A673 (cell line): ENCODE data around the gene ANKRD49. TPM values are rescaled to one million over a fixed set of nuclear protein-coding genes. Genes with fewer than 3 reads are reported as not detected.

Experiments used
- BruUV-seq: library from RNA; stranded (reverse); fragments of 400-500 nt; replicated peaks from 2 replicates; lab custom pipeline; 2021; lab: Mats Ljungman, UMichigan
- CTCF ChIA-PET: fragments of 300-600 bp; sonication (Branson Sonifier 250); formaldehyde crosslinking; loops from one replicate; lab custom pipeline; 2022; ENCODE audit warnings: antibody characterized with exemption; lab: Charles Lee
- POLR2A ChIA-PET: fragments of 300-600 bp; sonication (Branson Sonifier 250); formaldehyde crosslinking; loops from one replicate; lab custom pipeline; 2022; ENCODE audit warnings: antibody characterized with exemption; ENCODE audit not compliant: low non-redundant PET; lab: Charles Lee
- DNase-seq: peaks from one replicate; pipeline ENCODE4 v3.0.0-alpha.2; 2015; ENCODE audit warnings: low spot score
- H3K27ac ChIP-seq: fragments of 200-600 bp; sonication (generic); 2 replicates; pipeline ENCODE4 v1.5.1; 2016; ENCODE audit warnings: mixed run types, low read depth, mild to moderate bottlenecking, mixed read lengths, antibody characterized with exemption, low read length; ENCODE audit not compliant: poor library complexity, severe bottlenecking
- H3K27me3 ChIP-seq: fragments of 200-600 bp; sonication (generic); replicated peaks from 2 replicates; pipeline ENCODE4 v1.6.1; 2017; ENCODE audit warnings: mixed run types, low read depth, mild to moderate bottlenecking, mixed read lengths, antibody characterized with exemption, low read length; ENCODE audit not compliant: insufficient read depth, poor library complexity
- H3K36me3 ChIP-seq: fragments of 200-600 bp; sonication (generic); 2 replicates; pipeline ENCODE4 v1.6.1; 2016; ENCODE audit warnings: mixed run types, mild to moderate bottlenecking, mixed read lengths, antibody characterized with exemption, low read length; ENCODE audit not compliant: insufficient read depth, poor library complexity, severe bottlenecking
- H3K4me1 ChIP-seq: fragments of 200-600 bp; sonication (generic); 2 replicates; pipeline ENCODE4 v1.6.1; 2017; ENCODE audit warnings: mixed run types, mild to moderate bottlenecking, mixed read lengths, antibody characterized with exemption, low read length; ENCODE audit not compliant: insufficient read depth, poor library complexity, severe bottlenecking
- H3K4me3 ChIP-seq: fragments of 200-600 bp; sonication (generic); 2 replicates; pipeline ENCODE4 v1.5.1; 2016; ENCODE audit warnings: low read depth, mixed run types, mild to moderate bottlenecking, mixed read lengths, low read length; ENCODE audit not compliant: poor library complexity, severe bottlenecking
- H3K9me3 ChIP-seq: fragments of 200-600 bp; sonication (generic); 2 replicates; pipeline ENCODE4 v1.6.1; 2016; ENCODE audit warnings: mixed run types, low read depth, mild to moderate bottlenecking, mixed read lengths, antibody characterized with exemption, low read length; ENCODE audit not compliant: poor library complexity, severe bottlenecking
- CTCF ChIP-seq: fragments of 300-800, 200-600 bp; sonication (generic); conservative IDR thresholded peaks from 2 replicates; pipeline ENCODE4 v1.5.1; 2017; ENCODE audit warnings: low read depth, mild to moderate bottlenecking, antibody characterized with exemption, low read length, moderate library complexity, mixed read lengths
- EZH2 ChIP-seq: fragments of 200-600 bp; sonication (generic); IDR thresholded peaks from 2 replicates; pipeline ENCODE4 v1.6.1; 2017; ENCODE audit warnings: borderline replicate concordance, low read depth, mild to moderate bottlenecking, mixed read lengths, antibody characterized with exemption, low read length; ENCODE audit not compliant: poor library complexity, severe bottlenecking
- intact Hi-C: fragments of 100-400 bp; cut with micrococcal nuclease; formaldehyde crosslinking; loops from one replicate; pipeline ENCODE4 v1.10.0; 2022; ENCODE audit not compliant: unreplicated experiment
- total RNA-seq: library from RNA; stranded (reverse); gene quantifications from 2 replicates; pipeline ENCODE4 v1.2.3, GENCODE V29; 2021

ANKRD49 gene
- total RNA-seq, 1 experiment from 2014 or later: 15.5 TPM

DNA sequence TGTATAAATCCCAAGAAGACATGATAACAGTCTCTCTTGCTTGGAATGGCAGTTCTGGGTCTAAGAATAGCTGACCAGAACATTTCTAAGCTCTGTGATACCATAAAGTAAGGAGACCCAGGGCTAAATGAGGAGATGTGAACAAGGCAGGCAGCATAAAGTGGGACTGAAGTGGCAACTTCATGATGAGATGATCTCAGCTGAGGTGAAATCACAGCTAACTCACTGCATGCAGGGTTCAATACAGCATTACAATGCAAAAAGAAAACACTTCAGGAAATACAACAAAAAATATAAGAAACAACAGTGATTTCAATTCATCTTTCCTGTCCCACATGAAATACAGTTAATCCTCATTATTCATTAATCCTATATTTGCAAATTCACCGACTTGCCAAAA, 44.8 kb upstream of the ANKRD49 start:
- Histone ChIP-seq H3K9me3 (no peaks in the 10 kb centered on the region), H3K36me3 (peaks cover 10% of the 10 kb centered on the region), H3K27me3 (no peaks in the 10 kb centered on the region), H3K4me1 (no peaks in the 10 kb centered on the region), H3K27ac (no peak overlapping the region), H3K4me3 (no peak overlapping the region)
- no TSS peak for BruUV-seq
- intact Hi-C loops: no loop called here
- ChIA-PET CTCF (no interaction called here), POLR2A (no interaction called here)
- DNase-seq: no peak
- TF ChIP-seq CTCF (no peak), EZH2 (no peak)

DNA sequence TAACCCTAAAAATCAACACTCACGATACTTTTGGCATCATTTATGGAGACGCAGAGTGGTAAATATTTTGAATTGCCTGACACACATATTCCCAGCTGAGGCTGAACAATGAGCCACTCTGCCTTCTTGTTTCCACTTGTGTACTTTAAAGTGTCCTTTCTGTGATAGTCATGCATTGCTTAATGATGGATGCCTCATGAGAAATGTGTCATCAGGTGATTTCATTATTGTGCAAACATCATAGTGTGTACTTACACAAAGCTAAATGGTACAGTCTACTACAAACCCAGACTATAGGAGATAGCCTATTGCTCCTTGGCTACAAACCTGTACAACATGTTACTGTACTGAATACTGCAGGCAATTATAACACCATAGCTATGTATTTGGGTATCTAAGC, 44.3 kb upstream of the ANKRD49 start:
- TF ChIP-seq CTCF: no peak
- TF ChIP-seq EZH2: no peak
- Histone ChIP-seq H3K27me3 (no peaks in the 10 kb centered on the region), H3K27ac (no peak overlapping the region), H3K9me3 (no peaks in the 10 kb centered on the region), H3K4me1 (no peaks in the 10 kb centered on the region), H3K36me3 (peaks cover 10% of the 10 kb centered on the region), H3K4me3 (no peak overlapping the region)
- intact Hi-C loops: no loop called here
- POLR2A ChIA-PET: no interaction called here
- DNase-seq: no peak
- no TSS peak for BruUV-seq
- CTCF ChIA-PET: no interaction called here

DNA sequence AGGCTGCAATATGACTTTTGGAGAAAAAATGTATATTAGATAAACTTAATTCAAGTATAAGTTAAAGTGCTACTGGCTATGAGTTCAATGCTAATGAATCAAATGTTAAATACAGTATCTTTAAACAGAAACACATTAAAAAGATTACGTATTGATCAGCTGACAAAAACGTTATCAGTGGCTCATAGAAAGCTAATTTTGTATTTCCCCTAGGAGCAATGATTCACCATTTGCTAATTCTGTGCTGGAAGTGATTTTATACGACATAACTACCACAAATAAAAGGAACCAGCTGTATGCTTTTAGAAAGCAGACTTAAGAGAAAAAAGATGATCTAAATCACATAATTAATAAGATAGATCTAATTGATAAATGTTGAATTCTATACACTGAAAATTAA, 43.7 kb upstream of the ANKRD49 start:
- no peak for TF ChIP-seq EZH2
- no peak for TF ChIP-seq CTCF
- Histone ChIP-seq H3K27me3 (no peaks in the 10 kb centered on the region), H3K27ac (no peak overlapping the region), H3K36me3 (peaks cover 10% of the 10 kb centered on the region), H3K4me3 (no peak overlapping the region), H3K9me3 (no peaks in the 10 kb centered on the region), H3K4me1 (no peaks in the 10 kb centered on the region)
- BruUV-seq: no TSS peak
- ChIA-PET CTCF (no interaction called here), POLR2A (no interaction called here)
- intact Hi-C loops: no loop called here
- DNase-seq: no peak
